Panc1 (cell line): ENCODE results near the gene GATAD2B. TPM values are rescaled to one million over a fixed set of nuclear protein-coding genes. Genes with fewer than 3 reads are reported as not detected.

ENCODE experiments used
- ATAC-seq: fragments of 200-7000 bp; cut with Tn5 transposase; 2 replicates; pipeline ENCODE4 v1.9.1; 2020; ENCODE audit warnings: mild to moderate bottlenecking, moderate library complexity
- BruUV-seq: library from RNA; stranded (reverse); fragments of 400-500 nt; replicated peaks from 2 replicates; lab custom pipeline; 2021; lab: Mats Ljungman, UMichigan
- CTCF ChIA-PET: fragments of 300-600 bp; sonication (Branson Sonifier 250); formaldehyde crosslinking; loops from one replicate; lab custom pipeline; 2022; ENCODE audit warnings: antibody characterized with exemption; lab: Charles Lee
- POLR2A ChIA-PET: fragments of 300-600 bp; sonication (Branson Sonifier 250); formaldehyde crosslinking; loops from one replicate; lab custom pipeline; 2022; ENCODE audit warnings: antibody characterized with exemption; lab: Charles Lee
- DNase-seq: peaks from one replicate; pipeline ENCODE4 v3.0.0-alpha.2; 2010; ENCODE audit warnings: low read depth, low spot score
- H3K27ac ChIP-seq: 2 replicates; pipeline ENCODE4 v1.5.1; 2011; ENCODE audit warnings: mild to moderate bottlenecking, low read length, inconsistent platforms
- H3K27me3 ChIP-seq: fragments of 200-500 bp; sonication (Bioruptor generic); 2 replicates; pipeline ENCODE4 v1.6.0; 2014; ENCODE audit warnings: low read length, inconsistent platforms; ENCODE audit not compliant: control insufficient read depth, insufficient read depth
- H3K36me3 ChIP-seq: fragments of 200-500 bp; sonication (Bioruptor generic); 2 replicates; pipeline ENCODE4 v1.5.1; 2014; ENCODE audit warnings: inconsistent platforms, mild to moderate bottlenecking, low read length, moderate library complexity; ENCODE audit not compliant: control insufficient read depth, insufficient read depth
- H3K4me1 ChIP-seq: 2 replicates; pipeline ENCODE4 v1.5.1; 2011; ENCODE audit warnings: inconsistent platforms, mild to moderate bottlenecking, low read length, moderate library complexity; ENCODE audit not compliant: control insufficient read depth, insufficient read depth
- H3K4me3 ChIP-seq, 2 experiments: 2 replicates each; pipeline ENCODE4 v1.5.1; 2011 to 2012; ENCODE audit warnings: low read depth in 2 of 2, low read length in 2 of 2, mild to moderate bottlenecking in 2 of 2, inconsistent platforms in 1 of 2, moderate library complexity in 1 of 2
- H3K9me3 ChIP-seq: fragments of 200-500 bp; sonication (Bioruptor generic); 2 replicates; pipeline ENCODE4 v1.5.1; 2014; ENCODE audit warnings: low read depth, mild to moderate bottlenecking, inconsistent platforms, low read length, moderate library complexity; ENCODE audit not compliant: control insufficient read depth, insufficient read depth
- CTCF ChIP-seq: fragments of 450-650 bp; IDR thresholded peaks from 2 replicates; pipeline ENCODE4 v1.5.1; 2017; ENCODE audit warnings: mild to moderate bottlenecking
- POLR2AphosphoS5 ChIP-seq: IDR thresholded peaks from 2 replicates; pipeline ENCODE4 v1.6.1; 2012; ENCODE audit warnings: mild to moderate bottlenecking, low read depth, low read length, moderate library complexity
- SIN3A ChIP-seq: IDR thresholded peaks from 2 replicates; pipeline ENCODE4 v1.6.1; 2012; ENCODE audit warnings: low read depth, mild to moderate bottlenecking, low read length, moderate library complexity, borderline replicate concordance; ENCODE audit not compliant: insufficient read depth
- TCF7L2 ChIP-seq: IDR thresholded peaks from 2 replicates; pipeline ENCODE4 v1.6.1; 2011; ENCODE audit warnings: mild to moderate bottlenecking, low read depth, low read length, inconsistent platforms
- in situ Hi-C: cut with HindIII; loops from 2 replicates; pipeline ENCODE4 v1.10.0; 2016; ENCODE audit warnings: low sequenced_read_pairs, low pct_unique_long_range_greater_than_20kb
- intact Hi-C: fragments of 100-400 bp; cut with micrococcal nuclease; formaldehyde crosslinking; loops from one replicate; pipeline ENCODE4 v1.10.0; 2022; ENCODE audit not compliant: unreplicated experiment
- total RNA-seq: library from RNA; stranded (reverse); gene quantifications from one replicate; pipeline ENCODE4 v1.2.1, GENCODE V29; 2021; ENCODE audit not compliant: unreplicated experiment
- TF ChIP-seq, protein P1 (sequence below), 2 experiments: IDR thresholded peaks; 2 replicates each; pipeline ENCODE4 v1.6.1; 2011 to 2012; ENCODE audit warnings: low read depth in 2 of 2, control low read depth in 1 of 2, low read length in 1 of 2, mild to moderate bottlenecking in 1 of 2, moderate library complexity in 1 of 2; ENCODE audit not compliant: insufficient read depth in 1 of 2

Gene GATAD2B
- total RNA-seq, 1 experiment from 2014 or later = 47.2 TPM

DNA sequence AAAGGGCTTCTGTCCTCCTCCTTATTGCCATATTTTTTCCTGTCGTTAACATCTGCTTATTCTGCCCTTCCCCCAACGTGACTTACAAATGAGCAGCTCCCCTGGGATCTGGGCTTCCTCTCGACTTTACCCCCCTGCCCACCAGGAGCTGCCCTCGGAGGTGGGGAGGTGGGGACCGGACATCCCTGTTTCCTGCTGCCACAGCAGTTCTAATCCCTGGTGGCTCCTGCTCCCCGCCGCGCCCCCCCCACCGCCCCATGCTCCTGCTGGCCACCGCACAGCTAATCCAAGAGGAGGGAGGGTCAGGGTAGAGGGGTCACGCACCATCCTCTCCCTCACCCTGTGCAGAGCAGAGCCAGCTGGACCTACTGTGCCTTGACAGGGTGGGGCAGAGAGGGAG is 152.0 kb downstream of the GATAD2B start:
- CTCF ChIA-PET = interaction anchor here (0.8 kb wide), 1 partner anchor 124 kb away, joined by 3 read pairs; no protein-coding TSS in a partner anchor
- no TSS peak for BruUV-seq
- H3K27me3 ChIP-seq = no peaks in the 10 kb centered on the region
- H3K36me3 ChIP-seq = peaks cover 10% of the 10 kb centered on the region; the same call in 1 of the 2 replicates
- peaks cover 5% of the 10 kb centered on the region for H3K4me1 ChIP-seq
- TF ChIP-seq SIN3A (no peak), POLR2AphosphoS5 (no peak), CTCF (no peak), TCF7L2 (no peak)
- TF ChIP-seq, protein P1, sequence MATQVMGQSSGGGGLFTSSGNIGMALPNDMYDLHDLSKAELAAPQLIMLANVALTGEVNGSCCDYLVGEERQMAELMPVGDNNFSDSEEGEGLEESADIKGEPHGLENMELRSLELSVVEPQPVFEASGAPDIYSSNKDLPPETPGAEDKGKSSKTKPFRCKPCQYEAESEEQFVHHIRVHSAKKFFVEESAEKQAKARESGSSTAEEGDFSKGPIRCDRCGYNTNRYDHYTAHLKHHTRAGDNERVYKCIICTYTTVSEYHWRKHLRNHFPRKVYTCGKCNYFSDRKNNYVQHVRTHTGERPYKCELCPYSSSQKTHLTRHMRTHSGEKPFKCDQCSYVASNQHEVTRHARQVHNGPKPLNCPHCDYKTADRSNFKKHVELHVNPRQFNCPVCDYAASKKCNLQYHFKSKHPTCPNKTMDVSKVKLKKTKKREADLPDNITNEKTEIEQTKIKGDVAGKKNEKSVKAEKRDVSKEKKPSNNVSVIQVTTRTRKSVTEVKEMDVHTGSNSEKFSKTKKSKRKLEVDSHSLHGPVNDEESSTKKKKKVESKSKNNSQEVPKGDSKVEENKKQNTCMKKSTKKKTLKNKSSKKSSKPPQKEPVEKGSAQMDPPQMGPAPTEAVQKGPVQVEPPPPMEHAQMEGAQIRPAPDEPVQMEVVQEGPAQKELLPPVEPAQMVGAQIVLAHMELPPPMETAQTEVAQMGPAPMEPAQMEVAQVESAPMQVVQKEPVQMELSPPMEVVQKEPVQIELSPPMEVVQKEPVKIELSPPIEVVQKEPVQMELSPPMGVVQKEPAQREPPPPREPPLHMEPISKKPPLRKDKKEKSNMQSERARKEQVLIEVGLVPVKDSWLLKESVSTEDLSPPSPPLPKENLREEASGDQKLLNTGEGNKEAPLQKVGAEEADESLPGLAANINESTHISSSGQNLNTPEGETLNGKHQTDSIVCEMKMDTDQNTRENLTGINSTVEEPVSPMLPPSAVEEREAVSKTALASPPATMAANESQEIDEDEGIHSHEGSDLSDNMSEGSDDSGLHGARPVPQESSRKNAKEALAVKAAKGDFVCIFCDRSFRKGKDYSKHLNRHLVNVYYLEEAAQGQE (IDR thresholded peaks at IDR 0.05; ENCODE audit: insufficient read depth in 1 of 2, low read depth in 2 of 2, low read length in 1 of 2) = no peak
- POLR2A ChIA-PET = no interaction called here
- no peak for DNase-seq
- no peaks in the 10 kb centered on the region for H3K9me3 ChIP-seq
- ATAC-seq = no peak
- intact Hi-C loops (loop anchor here (5.0 to 10.0 kb wide), 2 partner anchors 93 to 256 kb away; partner anchors contain the start of gene NPR1), in situ Hi-C loops (no loop called here)
- no peak overlapping the region for H3K27ac ChIP-seq
- H3K4me3 ChIP-seq = no peak overlapping the region

- Histone ChIP-seq H3K4me3 (no peak overlapping the region), H3K27ac (no peak overlapping the region), H3K36me3 (peaks cover 9% of the 10 kb centered on the region; the same call in 1 of the 2 replicates), H3K27me3 (no peaks in the 10 kb centered on the region), H3K4me1 (no peaks in the 10 kb centered on the region), H3K9me3 (no peaks in the 10 kb centered on the region)
- POLR2A ChIA-PET = no interaction called here
- DNase-seq (no peak), ATAC-seq (no peak)
- in situ Hi-C loops (no loop called here), intact Hi-C loops (no loop called here)
- TF ChIP-seq SIN3A (no peak), TCF7L2 (no peak), CTCF (no peak), POLR2AphosphoS5 (no peak)
- TF ChIP-seq, protein P1 (IDR thresholded peaks at IDR 0.05; ENCODE audit: insufficient read depth in 1 of 2, low read depth in 2 of 2, low read length in 1 of 2) = no peak
- BruUV-seq = no TSS peak
- CTCF ChIA-PET = no interaction called here
These were observed 153.6 kb downstream of the GATAD2B start for GRCh38 chr1:153769221-153769620.
